Heart left ventricle (tissue), 16 donors: ENCODE data around the gene RFC3. TPM values are rescaled to one million over a fixed set of nuclear protein-coding genes. Genes with fewer than 3 reads are reported as not detected.

Source experiments
- ATAC-seq, 4 donors: fragments of 200-7000 bp; cut with Tn5 transposase; one replicate each; pipeline ENCODE4 v1.9.1; 2020 to 2022; ENCODE audit warnings: moderate library complexity in 4 of 4, mild to moderate bottlenecking in 3 of 4, moderate number of reproducible peaks in 1 of 4
- DNase-seq, 5 donors: peaks; one replicate each; pipeline ENCODE4 v3.0.0-alpha.2; 2020
- H3K27ac ChIP-seq, 12 donors: fragments of 200-600 bp; sonication (generic) in 4 of 12; one replicate each; pipeline versions ENCODE4 v1.5.0 to v1.8.0; 2016 to 2022; ENCODE audit warnings: mild to moderate bottlenecking in 2 of 12
- H3K27me3 ChIP-seq, 9 donors: fragments of 200-600 bp; sonication (generic) in 2 of 9; one replicate each; pipeline versions ENCODE4 v1.5.1 to v1.8.0; 2016 to 2022; ENCODE audit warnings: mild to moderate bottlenecking in 3 of 9
- H3K36me3 ChIP-seq, 9 donors: fragments of 200-600 bp; sonication (generic) in 2 of 9; one replicate each; pipeline versions ENCODE4 v1.5.0 to v1.8.0; 2018 to 2022; ENCODE audit warnings: mild to moderate bottlenecking in 2 of 9
- H3K4me1 ChIP-seq, 12 donors: fragments of 200-600 bp; sonication (generic) in 4 of 12; one replicate each; pipeline versions ENCODE4 v1.5.0 to v1.8.0; 2016 to 2022; ENCODE audit warnings: mild to moderate bottlenecking in 3 of 12
- H3K4me3 ChIP-seq, 12 donors: fragments of 200-600 bp; sonication (generic) in 4 of 12; one replicate each; pipeline versions ENCODE4 v1.5.0 to v1.8.0; 2017 to 2022; ENCODE audit warnings: mild to moderate bottlenecking in 9 of 12, moderate library complexity in 4 of 12
- H3K9me3 ChIP-seq, 12 donors: fragments of 200-600 bp; sonication (generic) in 4 of 12; one replicate each; pipeline versions ENCODE4 v1.5.0 to v1.8.0; 2016 to 2022; ENCODE audit warnings: mild to moderate bottlenecking in 1 of 12
- CTCF ChIP-seq, 12 donors: fragments of 200-600 bp; sonication (generic) in 4 of 12; IDR thresholded peaks; one replicate each; pipeline versions ENCODE4 v1.5.0 to v1.8.0; 2018 to 2022; ENCODE audit warnings: antibody characterized with exemption in 12 of 12, mild to moderate bottlenecking in 5 of 12
- POLR2A ChIP-seq, 2 donors: fragments of 450-650 bp; IDR thresholded peaks; one replicate each; pipeline ENCODE4 v1.6.1; 2017; ENCODE audit warnings: antibody characterized with exemption in 2 of 2, mild to moderate bottlenecking in 2 of 2, moderate library complexity in 2 of 2
- WGBS, 4 donors: extraction: QIAGEN DNeasy Blood & Tissue Kit in 2 of 4; methylation state at CpG; one replicate each; pipeline versions ENCODE4 v1.1.5 to v1.1.7; 2013 to 2018; 5-methylcytosine and 5-hydroxymethylcytosine counted together
- intact Hi-C, 10 donors: fragments of 100-400 bp; cut with DNase I; formaldehyde crosslinking; loops; one replicate each; pipeline versions ENCODE4 v1.11.1 to v1.14.2; 2022
- polyA plus RNA-seq, 2 donors: library from polyadenylated mRNA; stranded (reverse); fragments of 200-250 nt; gene quantifications; one replicate each; pipeline ENCODE4 v1.2.3, GENCODE V29; 2013
- total RNA-seq, 9 donors: library from RNA; depleted of rRNA in 2 of 9; stranded (reverse); fragments of >200 nt in 2 of 9; fragmentation: NEBNext Ultra II Directional in 3 of 9; extraction: Animal tissue kit (Norgen Biotek cat#: 25700) in 3 of 9; gene quantifications; one replicate each; pipeline versions ENCODE4 v1.1.0 to v1.2.4, GENCODE V29; 2016 to 2023
- donor health status: ischemic (EF 13 %, LVEDD 7.1; RV severe dilation, severe dysfunction).
- donor health status: healthy with polysubstance abuse.
- donor health status: DM: no; HTN: yes; CAD: no.
- donor health status: DM: no; HTN: no; CAD: no.
- donor health status: ischemic (EF 25% LVEDD 6.9; RV normal size, moderate dysfunction).
- donor health status: ischemic (EF 25% LVEDD 5.7; RV mildly dilated, moderate dysfunction).
- donor health status: healthy.
- donor health status: DM: yes; HTN: yes; CAD: no.
- donor health status: ischemic (EF 35%, LVEDD 5.7; RV mildly dilated, moderate dysfunction).
- donor health status: nonischemic (EF 11% LVEDD 7.7; RV severe dilation, severe dysfunction).
- donor health status: DM: yes; HTN: yes; CAD: no.
- donor health status: PGD.
- donor health status: ischemic (EF 29% LVEDD 5.4; RV normal size, mild dysfunction).
- donor health status: nonischemic (EF 23%, LVEDD 6.1; RV moderate dilation, normal function).

Gene RFC3
- total and polyA plus RNA-seq, 11 donors = 2.6 to 8.8 (median 5.7) TPM

- Histone ChIP-seq H3K27me3 (no peaks in the 10 kb centered on the region), H3K27ac (no peak overlapping the region), H3K4me3 (no peak overlapping the region), H3K36me3 (no peaks in the 10 kb centered on the region), H3K9me3 (peaks cover 0 to 6% (median 0%) of the 10 kb centered on the region in 12 donors), H3K4me1 (peaks cover 0 to 14% (median 0%) of the 10 kb centered on the region in 12 donors)
- WGBS, 4 donors = 95 to 97% (median 96%) methylated on average over 1 of the region's 1 CpG
- DNase-seq (no peak), ATAC-seq (no peak)
- intact Hi-C loops = no loop called here
- TF ChIP-seq POLR2A (IDR thresholded peaks at IDR 0.05) (no peak), CTCF (IDR thresholded peaks at IDR 0.05) (no peak)
These were observed 33.2 kb upstream of the RFC3 start for GRCh38 chr13:33784738-33785137.

- Histone ChIP-seq H3K9me3 (peaks cover 0 to 6% (median 0%) of the 10 kb centered on the region in 12 donors), H3K27ac (no peak overlapping the region), H3K4me1 (peaks cover 0 to 14% (median 0%) of the 10 kb centered on the region in 12 donors), H3K27me3 (no peaks in the 10 kb centered on the region), H3K4me3 (no peak overlapping the region), H3K36me3 (no peaks in the 10 kb centered on the region)
- 83 to 100% (median 94%) methylated on average over 1 of the region's 1 CpG for WGBS, 4 donors
- TF ChIP-seq CTCF (IDR thresholded peaks at IDR 0.05) (no peak), POLR2A (IDR thresholded peaks at IDR 0.05) (no peak)
- intact Hi-C loops = no loop called here
- ATAC-seq (no peak), DNase-seq (no peak)
These were observed 32.6 kb upstream of the RFC3 start for GRCh38 chr13:33785384-33785783.

GRCh38 chr13:33787051-33787591, 30.8 kb upstream of the RFC3 start:
- peaks cover 0 to 14% (median 0%) of the 10 kb centered on the region in 12 donors for H3K4me1 ChIP-seq
- H3K27me3 ChIP-seq = no peaks in the 10 kb centered on the region
- peak overlapping the region in 1 of 12 donors; percentile 44 for H3K27ac ChIP-seq
- no peaks in the 10 kb centered on the region for H3K36me3 ChIP-seq
- no peak for DNase-seq
- no peak for ATAC-seq
- H3K4me3 ChIP-seq = peak overlapping the region in 10 of 12 donors; percentile 1 to 59 (median 36)
- 46 to 59% (median 49%) methylated on average over 6 of the region's 6 CpGs for WGBS, 4 donors
- TF ChIP-seq CTCF (IDR thresholded peaks at IDR 0.05) = no peak
- no peak for TF ChIP-seq POLR2A (IDR thresholded peaks at IDR 0.05)
- peaks cover 0 to 10% (median 0%) of the 10 kb centered on the region in 12 donors for H3K9me3 ChIP-seq
- intact Hi-C loops = no loop called here

- ATAC-seq = no peak
- no peak for DNase-seq
- peaks cover 0 to 14% (median 0%) of the 10 kb centered on the region in 12 donors for H3K4me1 ChIP-seq
- 85 to 93% (median 90%) methylated on average over 1 of the region's 1 CpG for WGBS, 4 donors
- H3K36me3 ChIP-seq = no peaks in the 10 kb centered on the region
- H3K9me3 ChIP-seq = peaks cover 0 to 14% (median 0%) of the 10 kb centered on the region in 12 donors
- H3K27me3 ChIP-seq = no peaks in the 10 kb centered on the region
- intact Hi-C loops = no loop called here
- no peak overlapping the region for H3K27ac ChIP-seq
- no peak for TF ChIP-seq CTCF (IDR thresholded peaks at IDR 0.05)
- no peak for TF ChIP-seq POLR2A (IDR thresholded peaks at IDR 0.05)
- no peak overlapping the region for H3K4me3 ChIP-seq
These were observed 28.8 kb upstream of the RFC3 start for GRCh38 chr13:33789066-33789606.
